Measurements from ENCODE around the gene HIVEP3. TPM values are rescaled to one million over a fixed set of nuclear protein-coding genes. Genes with fewer than 3 reads are reported as not detected.

The HIVEP3 gene
- total RNA-seq, 1 experiment from 2014 or later, result 0.55 TPM

- Mint-ChIP-seq H3K9me3 (no peaks in the 10 kb centered on the region), H3K4me1 (peaks cover 12% of the 10 kb centered on the region), H3K36me3 (no peaks in the 10 kb centered on the region), H3K27me3 (ENCODE audit: low read depth) (no peaks in the 10 kb centered on the region), H3K27ac (no peak overlapping the region), H3K4me3 (no peak overlapping the region)
- DNase-seq (ENCODE audit: low spot score) (no peak), ATAC-seq (no peak)
- TF ChIP-seq NFYB (CRISPR knock-in tag; conservative IDR thresholded peaks at IDR 0.05; ENCODE audit: low read depth), result no peak
- ChIA-PET CTCF (interaction anchor here (0.9 kb wide), 1 partner anchor 197 kb away, joined by 3 read pairs; no protein-coding TSS in a partner anchor), POLR2A (no interaction called here)
Measured at GRCh38 chr1:41615316-41615715, 303.4 kb downstream of the HIVEP3 start.

DNA sequence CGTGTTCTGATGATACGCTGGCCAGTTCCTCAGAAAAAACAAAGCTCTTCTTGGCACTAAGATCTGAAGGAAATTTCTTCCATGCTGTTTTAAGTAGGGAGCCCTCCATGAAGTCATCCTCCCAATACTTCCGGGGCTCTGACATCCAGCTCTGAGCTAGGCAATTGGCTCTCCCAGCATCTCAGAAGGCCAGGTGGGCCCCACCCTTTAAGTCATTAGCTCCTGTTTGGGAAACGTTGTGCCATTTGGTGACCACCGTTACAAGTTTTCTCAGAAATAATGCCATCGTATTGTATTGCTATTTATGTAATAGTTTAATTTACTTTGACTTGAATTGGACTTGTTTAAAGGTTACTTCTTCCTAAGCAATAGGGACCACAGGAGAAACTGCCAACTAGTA lies 303.9 kb downstream of the HIVEP3 start:
- no peak for DNase-seq (ENCODE audit: low spot score)
- Mint-ChIP-seq H3K4me3 (no peak overlapping the region), H3K9me3 (no peaks in the 10 kb centered on the region), H3K36me3 (no peaks in the 10 kb centered on the region), H3K27ac (no peak overlapping the region), H3K27me3 (ENCODE audit: low read depth) (no peaks in the 10 kb centered on the region), H3K4me1 (peaks cover 7% of the 10 kb centered on the region)
- ChIA-PET CTCF (interaction anchor here (0.6 to 0.9 kb wide), 2 partner anchors 25 to 197 kb away, joined by 3 read pairs; no protein-coding TSS in a partner anchor), POLR2A (no interaction called here)
- TF ChIP-seq GRHL2 (CRISPR knock-in tag; IDR thresholded peaks at IDR 0.05; ENCODE audit: insufficient replicate concordance, severe bottlenecking) (no peak), ZNF423 (CRISPR knock-in tag; IDR thresholded peaks at IDR 0.05) (no peak), GTF2I (CRISPR knock-in tag; conservative IDR thresholded peaks at IDR 0.05) (no peak), GABPB1 (CRISPR knock-in tag; IDR thresholded peaks at IDR 0.05) (no peak), JAZF1 (CRISPR knock-in tag; IDR thresholded peaks at IDR 0.05) (no peak), EMX1 (CRISPR knock-in tag; IDR thresholded peaks at IDR 0.05) (no peak), TEAD4 (CRISPR knock-in tag; IDR thresholded peaks at IDR 0.05) (no peak)
- ATAC-seq, result no peak

- peaks cover under 1% of the 10 kb centered on the region; the same call in 1 of the 2 replicates for H3K4me1 Mint-ChIP-seq
- ATAC-seq (no peak), DNase-seq (ENCODE audit: low spot score) (no peak)
- H3K4me3 Mint-ChIP-seq, result no peak overlapping the region
- no peak overlapping the region for H3K27ac Mint-ChIP-seq
- no peaks in the 10 kb centered on the region for H3K9me3 Mint-ChIP-seq
- H3K27me3 Mint-ChIP-seq (ENCODE audit: low read depth), result no peaks in the 10 kb centered on the region
- ChIA-PET POLR2A (no interaction called here), CTCF (interaction anchor here (0.6 to 1.5 kb wide), 3 partner anchors 24 to 198 kb away, joined by 3 to 4 read pairs (median 3); no protein-coding TSS in a partner anchor)
- H3K36me3 Mint-ChIP-seq, result no peaks in the 10 kb centered on the region
- no peak for TF ChIP-seq ZNF121 (CRISPR knock-in tag; IDR thresholded peaks at IDR 0.05)
- TF ChIP-seq ZNF263 (CRISPR knock-in tag; IDR thresholded peaks at IDR 0.05; ENCODE audit: low read depth), result no peak
- no peak for TF ChIP-seq NFE2L1 (CRISPR knock-in tag; IDR thresholded peaks at IDR 0.05)
- no peak for TF ChIP-seq CREB1 (CRISPR knock-in tag; IDR thresholded peaks at IDR 0.05)
- no peak for TF ChIP-seq ZNF138 (CRISPR knock-in tag; conservative IDR thresholded peaks at IDR 0.05)
Measured at GRCh38 chr1:41613689-41614574, 304.8 kb downstream of the HIVEP3 start.

DNA sequence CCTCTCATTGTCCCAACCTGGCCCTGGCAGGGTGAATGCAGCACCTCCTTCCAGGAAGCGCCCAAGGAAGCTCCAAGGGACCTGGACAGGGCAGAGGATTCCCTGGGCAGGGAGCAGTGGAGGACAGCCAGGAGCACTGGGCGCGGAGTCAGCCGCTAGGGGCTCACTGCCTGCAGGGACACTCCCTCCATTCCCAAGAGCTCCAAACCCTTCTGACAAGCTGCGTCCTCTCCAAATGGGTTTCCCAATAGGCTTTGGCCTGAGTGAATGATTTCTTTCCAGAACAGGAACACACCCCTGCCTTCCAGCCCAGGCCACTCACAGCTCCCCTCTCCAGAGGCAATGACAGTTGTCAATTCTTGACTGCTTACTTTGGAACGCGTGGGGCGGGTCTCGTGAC lies 305.8 kb downstream of the HIVEP3 start:
- Mint-ChIP-seq H3K4me3 (no peak overlapping the region), H3K9me3 (no peaks in the 10 kb centered on the region), H3K27me3 (ENCODE audit: low read depth) (no peaks in the 10 kb centered on the region), H3K27ac (no peak overlapping the region), H3K4me1 (no peaks in the 10 kb centered on the region), H3K36me3 (no peaks in the 10 kb centered on the region)
- POLR2A ChIA-PET, result no interaction called here
- CTCF ChIA-PET, result interaction anchor here (1.5 kb wide), 1 partner anchor 141 kb away, joined by 4 read pairs; no protein-coding TSS in a partner anchor
- TF ChIP-seq EMX1 (CRISPR knock-in tag; IDR thresholded peaks at IDR 0.05), result no peak
- no peak for TF ChIP-seq TEAD4 (CRISPR knock-in tag; IDR thresholded peaks at IDR 0.05)
- no peak for TF ChIP-seq MAX (CRISPR knock-in tag; IDR thresholded peaks at IDR 0.05)
- TF ChIP-seq ZNF232 (CRISPR knock-in tag; IDR thresholded peaks at IDR 0.05), result no peak
- no peak for TF ChIP-seq NFATC4 (CRISPR knock-in tag; IDR thresholded peaks at IDR 0.05)
- TF ChIP-seq USF1 (CRISPR knock-in tag; IDR thresholded peaks at IDR 0.05), result no peak
- DNase-seq (ENCODE audit: low spot score), result no peak
- ATAC-seq, result no peak

Measured in WTC11 (cell line).